GM19025 (cell line): Measurements from ENCODE around the gene ELP4.
A peak's percentile ranks its signal among the peaks of the same experiment; 100 is the strongest.

Experiments used
- ATAC-seq: cut with Tn5 transposase; IDR thresholded peaks from one replicate; pipeline ENCODE4 v1.9.1; 2021; ENCODE audit warnings: mild to moderate bottlenecking, low read depth, moderate library complexity; ENCODE audit not compliant: unreplicated experiment

ELP4 gene

GRCh38 chr11:31807799-31808667 is 298.5 kb downstream of the ELP4 start:
- no peak for ATAC-seq

- ATAC-seq: no peak
These were observed 299.4 kb downstream of the ELP4 start for GRCh38 chr11:31808721-31809540.

- ATAC-seq: no peak
These were observed 299.9 kb downstream of the ELP4 start for GRCh38 chr11:31809541-31809856.

GRCh38 chr11:31809857-31810778 is 300.6 kb downstream of the ELP4 start:
- ATAC-seq: no peak

- ATAC-seq: peak; percentile 38
These were observed 301.4 kb downstream of the ELP4 start, which contains the start of gene PAX6 for GRCh38 chr11:31810779-31811647. Gene PAX6 (minus strand): TSS chr11:31811322. CDS start chr11:31806411, 4,911 bp downstream.

GRCh38 chr11:31812383-31813381 is 303.1 kb downstream of the ELP4 start:
- ATAC-seq: no peak

GRCh38 chr11:31813391-31814175 is 304.0 kb downstream of the ELP4 start:
- ATAC-seq: no peak

GRCh38 chr11:31814176-31814868 is 304.8 kb downstream of the ELP4 start:
- ATAC-seq: no peak

- no peak for ATAC-seq
These were observed 306.3 kb downstream of the ELP4 start for GRCh38 chr11:31815711-31816467.

GRCh38 chr11:31816468-31817053 is 307.0 kb downstream of the ELP4 start:
- no peak for ATAC-seq

- no peak for ATAC-seq
These were observed 307.6 kb downstream of the ELP4 start for GRCh38 chr11:31817054-31817620.

GRCh38 chr11:31817621-31818424 is 308.3 kb downstream of the ELP4 start:
- no peak for ATAC-seq

- ATAC-seq: no peak
These were observed 308.8 kb downstream of the ELP4 start for GRCh38 chr11:31818425-31818755.

GRCh38 chr11:31818874-31819331 is 309.3 kb downstream of the ELP4 start:
- no peak for ATAC-seq
